ENCODE measurements around the gene C16orf96. TPM values are rescaled to one million over a fixed set of nuclear protein-coding genes. Genes with fewer than 3 reads are reported as not detected.

Gene C16orf96
- total RNA-seq, 1 donor from 2014 or later, result 0.30 TPM

DNA sequence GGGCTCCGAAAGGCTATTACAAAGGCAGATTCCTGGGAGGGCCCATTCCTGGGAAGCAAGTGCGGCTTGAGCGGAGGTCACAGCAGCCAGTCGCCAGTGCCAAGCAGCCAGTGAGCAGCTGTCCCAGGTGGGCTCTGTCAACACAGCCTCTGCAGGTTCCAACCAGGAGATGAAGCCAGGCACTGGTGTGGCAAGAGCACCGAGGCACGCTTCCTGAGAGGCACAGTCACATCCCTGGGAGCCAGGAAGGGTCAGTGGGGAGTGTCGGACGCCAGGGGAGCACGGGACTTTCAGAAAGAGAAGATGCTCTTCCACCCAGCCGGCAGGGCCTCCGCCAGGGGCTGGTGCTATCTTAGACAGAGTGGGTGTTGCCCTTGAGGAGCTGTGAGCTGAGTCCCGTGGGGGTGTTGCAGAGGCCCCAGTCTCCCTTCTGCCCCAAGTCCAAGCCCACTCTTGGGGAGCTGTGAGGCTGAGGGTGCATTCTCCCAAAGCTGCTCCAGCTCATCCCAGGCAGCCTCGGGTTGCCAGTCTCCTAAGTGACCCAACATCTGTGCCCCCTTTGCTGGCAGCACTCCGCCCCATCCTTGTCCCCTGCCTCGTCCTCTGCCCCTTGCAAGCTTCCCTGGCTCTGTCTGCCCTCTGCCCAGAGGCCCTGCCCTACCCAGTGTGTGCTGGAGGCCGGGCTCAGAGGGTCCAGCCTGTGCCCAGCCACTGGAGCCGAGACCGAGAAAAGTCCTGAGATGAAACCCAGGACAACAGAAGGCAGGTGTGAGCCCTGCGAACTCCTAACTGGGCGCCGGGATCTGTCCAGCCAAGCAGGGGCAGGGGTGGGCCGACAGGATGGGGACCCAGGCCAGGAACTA lies 51.9 kb downstream of the C16orf96 start:
- Mint-ChIP-seq H3K9me3 (no peaks in the 10 kb centered on the region), H3K27ac (ENCODE audit: unreplicated experiment) (no peak overlapping the region), H3K4me1 (no peaks in the 10 kb centered on the region), H3K36me3 (ENCODE audit: low read depth) (no peaks in the 10 kb centered on the region), H3K27me3 (ENCODE audit: low read depth) (no peaks in the 10 kb centered on the region), H3K4me3 (no peak overlapping the region)
- TF ChIP-seq, protein P1, sequence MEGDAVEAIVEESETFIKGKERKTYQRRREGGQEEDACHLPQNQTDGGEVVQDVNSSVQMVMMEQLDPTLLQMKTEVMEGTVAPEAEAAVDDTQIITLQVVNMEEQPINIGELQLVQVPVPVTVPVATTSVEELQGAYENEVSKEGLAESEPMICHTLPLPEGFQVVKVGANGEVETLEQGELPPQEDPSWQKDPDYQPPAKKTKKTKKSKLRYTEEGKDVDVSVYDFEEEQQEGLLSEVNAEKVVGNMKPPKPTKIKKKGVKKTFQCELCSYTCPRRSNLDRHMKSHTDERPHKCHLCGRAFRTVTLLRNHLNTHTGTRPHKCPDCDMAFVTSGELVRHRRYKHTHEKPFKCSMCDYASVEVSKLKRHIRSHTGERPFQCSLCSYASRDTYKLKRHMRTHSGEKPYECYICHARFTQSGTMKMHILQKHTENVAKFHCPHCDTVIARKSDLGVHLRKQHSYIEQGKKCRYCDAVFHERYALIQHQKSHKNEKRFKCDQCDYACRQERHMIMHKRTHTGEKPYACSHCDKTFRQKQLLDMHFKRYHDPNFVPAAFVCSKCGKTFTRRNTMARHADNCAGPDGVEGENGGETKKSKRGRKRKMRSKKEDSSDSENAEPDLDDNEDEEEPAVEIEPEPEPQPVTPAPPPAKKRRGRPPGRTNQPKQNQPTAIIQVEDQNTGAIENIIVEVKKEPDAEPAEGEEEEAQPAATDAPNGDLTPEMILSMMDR (conservative IDR thresholded peaks at IDR 0.05), result no peak
- no peak for DNase-seq (ENCODE audit: low read depth, low spot score)

DNA sequence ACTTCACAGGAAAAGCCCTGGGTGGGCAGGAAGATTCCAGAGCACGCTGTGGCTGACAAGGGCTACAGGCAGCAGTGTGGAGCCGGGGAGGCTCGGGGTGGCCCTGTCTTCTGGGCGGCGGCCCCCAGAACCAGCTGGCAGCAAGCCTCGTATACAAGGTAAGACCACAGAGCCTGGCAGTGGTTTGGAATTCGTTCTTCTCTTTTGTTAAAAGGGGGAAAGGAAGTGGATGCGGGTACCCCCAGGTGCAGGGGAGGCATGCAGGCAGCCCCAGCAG lies 52.5 kb downstream of the C16orf96 start:
- no peaks in the 10 kb centered on the region for H3K4me1 Mint-ChIP-seq
- no peak overlapping the region for H3K27ac Mint-ChIP-seq (ENCODE audit: unreplicated experiment)
- H3K36me3 Mint-ChIP-seq (ENCODE audit: low read depth), result no peaks in the 10 kb centered on the region
- TF ChIP-seq, protein P1 (conservative IDR thresholded peaks at IDR 0.05), result no peak
- no peak for DNase-seq (ENCODE audit: low read depth, low spot score)
- H3K27me3 Mint-ChIP-seq (ENCODE audit: low read depth), result no peaks in the 10 kb centered on the region
- no peak overlapping the region for H3K4me3 Mint-ChIP-seq
- no peaks in the 10 kb centered on the region for H3K9me3 Mint-ChIP-seq

DNA sequence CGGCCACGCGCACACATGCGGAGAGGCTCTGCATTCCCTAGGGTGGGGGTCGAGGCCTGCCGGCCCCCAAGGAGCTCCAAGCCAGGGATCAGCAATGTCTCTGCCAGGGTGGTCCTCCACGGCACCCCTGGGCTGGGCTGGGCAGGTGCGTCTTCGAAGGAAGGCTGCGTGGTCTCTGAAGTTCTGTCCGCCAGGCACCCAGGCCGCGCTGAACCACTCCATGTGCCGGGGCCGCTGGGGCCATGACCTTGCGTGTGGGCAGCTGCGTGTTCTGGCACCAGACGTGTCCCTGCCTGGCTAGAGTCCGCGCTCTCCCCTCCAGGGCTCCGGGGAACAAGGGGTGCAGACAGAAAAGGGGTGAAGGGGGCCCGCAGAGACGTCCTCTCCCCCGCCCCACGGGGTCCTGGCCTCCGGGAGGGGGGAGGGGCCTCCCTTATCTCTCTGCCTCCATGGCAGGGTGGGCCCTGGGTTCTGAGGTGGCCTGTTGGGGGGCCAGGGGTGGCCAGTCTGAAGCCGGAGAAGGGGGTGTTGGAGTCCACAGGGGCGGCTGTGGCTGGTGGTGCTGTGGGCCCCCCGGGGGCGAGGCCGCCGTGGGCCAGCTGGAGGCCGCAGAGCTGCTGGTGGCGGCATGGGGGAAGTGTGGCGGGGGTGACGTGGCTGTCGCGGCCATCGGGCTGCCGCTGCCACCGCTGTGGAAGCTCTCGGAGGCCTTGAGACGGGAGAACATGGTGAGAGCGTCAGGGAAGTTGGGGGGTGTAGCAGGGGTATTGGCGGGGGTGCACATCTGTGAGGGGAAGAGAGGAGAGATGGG lies 53.3 kb downstream of the C16orf96 start:
- H3K27me3 Mint-ChIP-seq (ENCODE audit: low read depth), result no peaks in the 10 kb centered on the region
- TF ChIP-seq, protein P1 (conservative IDR thresholded peaks at IDR 0.05), result no peak
- no peak for DNase-seq (ENCODE audit: low read depth, low spot score)
- no peaks in the 10 kb centered on the region for H3K4me1 Mint-ChIP-seq
- no peaks in the 10 kb centered on the region for H3K9me3 Mint-ChIP-seq
- no peak overlapping the region for H3K27ac Mint-ChIP-seq (ENCODE audit: unreplicated experiment)
- no peak overlapping the region for H3K4me3 Mint-ChIP-seq
- H3K36me3 Mint-ChIP-seq (ENCODE audit: low read depth), result no peaks in the 10 kb centered on the region

DNA sequence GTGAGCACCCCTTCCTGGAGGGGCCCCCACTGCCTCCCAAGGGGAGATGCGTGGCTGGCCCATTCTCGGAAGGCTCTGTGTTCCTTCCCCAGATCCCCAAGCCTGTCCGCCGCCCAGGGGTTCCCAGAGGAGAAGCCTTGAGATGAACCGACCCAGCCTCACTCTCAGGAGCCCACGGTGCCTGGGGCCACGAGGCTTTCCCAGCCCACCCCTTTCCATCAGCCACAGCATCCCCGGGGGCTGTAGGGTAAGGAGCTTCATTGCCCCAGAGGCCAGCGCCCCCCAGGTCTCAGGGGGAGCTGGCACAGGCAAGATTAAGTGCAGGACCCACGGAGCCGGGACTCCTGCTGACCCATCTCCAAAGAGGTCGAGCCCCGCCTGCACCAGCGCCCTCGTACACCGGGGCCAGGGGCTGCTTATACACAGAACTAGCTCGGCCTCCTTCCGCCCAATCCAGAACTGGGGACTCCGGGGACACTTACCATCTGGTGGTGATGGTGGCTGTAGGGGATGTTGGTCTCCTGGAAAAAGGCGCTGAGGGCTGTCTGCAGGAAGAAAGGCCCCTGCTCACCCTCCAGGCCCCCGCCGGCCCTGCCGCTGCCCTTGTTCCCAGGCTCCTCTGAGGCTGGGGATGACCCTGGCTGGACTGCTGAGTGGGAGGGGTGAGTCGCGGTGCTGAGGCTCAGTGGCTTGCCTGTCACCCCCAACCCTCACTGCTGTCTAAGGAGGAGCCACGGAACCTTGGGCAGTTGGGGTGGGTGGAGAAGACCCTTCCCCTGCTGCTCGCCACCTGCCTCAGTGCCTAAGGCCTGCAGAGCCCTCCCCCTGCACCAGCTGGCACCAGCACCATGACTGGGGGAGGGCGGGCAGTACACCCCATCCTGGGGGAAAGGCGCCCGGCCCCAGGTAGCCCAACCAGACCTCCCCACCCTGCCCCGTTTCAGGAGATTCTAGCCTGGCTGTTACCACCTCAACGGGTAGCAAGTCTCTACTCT lies 54.2 kb downstream of the C16orf96 start:
- DNase-seq (ENCODE audit: low read depth, low spot score), result no peak
- peak overlapping the region; percentile 38 for H3K4me3 Mint-ChIP-seq
- H3K27ac Mint-ChIP-seq (ENCODE audit: unreplicated experiment), result no peak overlapping the region
- TF ChIP-seq, protein P1 (conservative IDR thresholded peaks at IDR 0.05), result no peak
- H3K27me3 Mint-ChIP-seq (ENCODE audit: low read depth), result no peaks in the 10 kb centered on the region
- H3K36me3 Mint-ChIP-seq (ENCODE audit: low read depth), result no peaks in the 10 kb centered on the region
- no peaks in the 10 kb centered on the region for H3K9me3 Mint-ChIP-seq
- H3K4me1 Mint-ChIP-seq, result no peaks in the 10 kb centered on the region

Data from neural crest cell (in vitro differentiated cells).